GM12872 (cell line): ENCODE data around the gene GATB.

ENCODE experiments used
- TF ChIP-seq, protein P1 (sequence below): IDR thresholded peaks from 3 replicates; pipeline ENCODE4 v1.5.1; 2011; ENCODE audit warnings: low read depth, mild to moderate bottlenecking, low read length, moderate library complexity; ENCODE audit not compliant: insufficient read depth

The GATB gene

GRCh38 chr4:151687021-151687640, 73.7 kb downstream of the GATB start:
- TF ChIP-seq, protein P1, sequence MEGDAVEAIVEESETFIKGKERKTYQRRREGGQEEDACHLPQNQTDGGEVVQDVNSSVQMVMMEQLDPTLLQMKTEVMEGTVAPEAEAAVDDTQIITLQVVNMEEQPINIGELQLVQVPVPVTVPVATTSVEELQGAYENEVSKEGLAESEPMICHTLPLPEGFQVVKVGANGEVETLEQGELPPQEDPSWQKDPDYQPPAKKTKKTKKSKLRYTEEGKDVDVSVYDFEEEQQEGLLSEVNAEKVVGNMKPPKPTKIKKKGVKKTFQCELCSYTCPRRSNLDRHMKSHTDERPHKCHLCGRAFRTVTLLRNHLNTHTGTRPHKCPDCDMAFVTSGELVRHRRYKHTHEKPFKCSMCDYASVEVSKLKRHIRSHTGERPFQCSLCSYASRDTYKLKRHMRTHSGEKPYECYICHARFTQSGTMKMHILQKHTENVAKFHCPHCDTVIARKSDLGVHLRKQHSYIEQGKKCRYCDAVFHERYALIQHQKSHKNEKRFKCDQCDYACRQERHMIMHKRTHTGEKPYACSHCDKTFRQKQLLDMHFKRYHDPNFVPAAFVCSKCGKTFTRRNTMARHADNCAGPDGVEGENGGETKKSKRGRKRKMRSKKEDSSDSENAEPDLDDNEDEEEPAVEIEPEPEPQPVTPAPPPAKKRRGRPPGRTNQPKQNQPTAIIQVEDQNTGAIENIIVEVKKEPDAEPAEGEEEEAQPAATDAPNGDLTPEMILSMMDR = no peak

DNA sequence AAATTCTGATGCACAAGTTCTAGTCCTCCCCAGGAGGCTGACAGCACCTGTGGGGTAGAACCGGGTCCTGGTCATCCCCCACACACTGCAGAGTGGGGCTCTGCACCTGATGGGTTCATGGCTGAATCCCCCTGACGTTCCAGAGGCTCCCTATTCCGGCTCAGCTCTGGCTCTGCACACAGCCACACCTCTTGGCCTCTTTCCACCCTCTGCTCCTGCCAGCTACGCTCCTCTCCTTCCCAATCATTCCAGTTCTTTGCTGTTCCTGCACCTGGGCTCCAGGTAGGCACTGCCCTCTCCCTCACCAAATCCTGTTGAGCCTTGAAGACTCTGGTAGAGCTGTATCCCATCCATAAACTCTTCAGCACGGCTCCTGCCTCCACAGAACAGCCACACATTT, 75.5 kb downstream of the GATB start:
- TF ChIP-seq, protein P1 = no peak

DNA sequence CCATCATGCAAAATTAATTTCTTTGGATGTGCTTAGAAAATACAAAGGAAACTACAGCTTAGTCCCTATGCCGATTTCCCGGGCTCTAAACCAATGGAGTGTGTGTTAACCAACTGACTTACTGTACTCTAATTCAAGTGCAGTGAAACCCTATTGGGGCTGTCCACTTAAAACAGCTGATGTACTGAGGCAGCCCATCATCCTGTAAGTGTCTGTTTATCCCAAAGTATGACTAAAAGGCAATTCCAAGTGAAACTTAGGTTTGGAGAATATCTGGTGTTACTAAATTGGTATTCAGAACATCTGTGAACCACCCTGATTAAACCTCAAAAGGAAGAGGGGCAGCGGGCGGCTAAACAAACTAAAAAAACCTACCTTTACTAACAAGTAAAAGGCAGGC, 79.7 kb downstream of the GATB start:
- TF ChIP-seq, protein P1 = no peak

GRCh38 chr4:151679231-151679630, 81.6 kb downstream of the GATB start:
- TF ChIP-seq, protein P1 = no peak

- TF ChIP-seq, protein P1 = no peak
These were observed 82.5 kb downstream of the GATB start for GRCh38 chr4:151678048-151678872.

- TF ChIP-seq, protein P1 = no peak
These were observed 83.6 kb downstream of the GATB start for GRCh38 chr4:151677193-151677592.

DNA sequence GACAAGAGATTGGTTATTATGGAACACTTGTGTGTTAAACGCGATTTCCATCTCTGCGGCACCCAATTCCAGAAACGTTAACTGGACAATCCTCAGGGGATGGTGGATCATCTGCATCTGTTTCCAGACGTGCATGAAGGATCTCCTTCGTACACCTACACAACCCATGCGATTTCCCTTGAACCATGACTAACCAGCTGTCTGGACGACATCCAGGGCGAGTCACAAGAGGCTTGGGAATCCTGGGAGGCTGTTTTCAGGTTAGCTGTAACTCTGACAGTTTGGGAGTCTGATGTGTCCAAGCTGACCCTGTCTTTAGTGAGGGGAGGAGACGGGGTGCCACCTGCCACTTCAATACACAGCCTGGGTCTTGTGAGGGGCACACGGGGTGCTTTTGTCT, 84.5 kb downstream of the GATB start:
- TF ChIP-seq, protein P1 = no peak
